ENCODE results near the gene CDH12.

Gene CDH12

DNA sequence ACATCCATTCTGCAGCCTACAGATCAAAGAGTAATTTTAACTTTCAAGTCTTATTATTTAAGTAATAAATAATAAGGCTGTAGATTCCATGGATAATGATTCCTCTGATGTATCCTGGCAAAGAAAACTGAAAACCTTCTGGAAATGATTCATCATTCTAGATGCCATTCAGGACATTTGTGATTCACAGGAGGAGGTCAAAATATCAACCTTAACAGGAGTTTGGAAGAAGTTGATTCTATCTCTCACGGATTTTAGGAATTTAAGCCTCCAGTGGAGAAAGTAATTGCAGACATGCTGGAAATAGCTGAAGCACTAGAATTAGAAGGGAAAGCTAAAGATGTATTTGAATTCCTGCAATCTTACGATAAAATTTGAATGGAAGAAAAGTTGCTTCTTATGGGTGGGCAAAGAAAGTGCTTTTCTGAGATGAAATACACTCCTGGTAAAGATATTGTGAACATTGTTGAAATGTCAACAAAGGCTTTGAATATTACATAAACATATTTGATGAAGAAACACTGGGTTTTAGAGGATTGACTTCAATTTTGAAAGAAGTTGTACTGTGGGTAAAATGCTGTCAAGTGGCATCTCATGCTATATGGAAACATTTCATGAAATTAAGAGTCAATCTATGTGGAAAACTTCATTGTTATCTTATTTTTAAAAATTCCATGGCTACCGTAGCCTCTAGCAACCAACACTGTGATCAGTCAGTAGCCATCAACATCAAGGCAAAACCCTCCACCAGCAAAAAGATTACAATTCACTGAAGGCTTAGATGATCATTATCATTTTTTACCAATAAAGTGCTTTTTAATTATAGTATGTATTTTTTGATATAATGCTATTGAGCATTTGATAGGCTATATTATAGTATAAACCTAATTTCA lies 1141.0 kb downstream of the CDH12 start:
- Histone ChIP-seq H3K27me3 (ENCODE audit: insufficient read depth, poor library complexity, severe bottlenecking) (no peaks in the 10 kb centered on the region), H3K27ac (replicated peaks) (no peak overlapping the region), H3K4me3 (replicated peaks; ENCODE audit: insufficient read depth, low read length) (no peak overlapping the region)
- DNase-seq (ENCODE audit: low read depth in 1 of 2, low spot score in 1 of 2) = no peak
- no peak for TF ChIP-seq POLR2AphosphoS5 (IDR thresholded peaks at IDR 0.05; ENCODE audit: low read depth)

DNA sequence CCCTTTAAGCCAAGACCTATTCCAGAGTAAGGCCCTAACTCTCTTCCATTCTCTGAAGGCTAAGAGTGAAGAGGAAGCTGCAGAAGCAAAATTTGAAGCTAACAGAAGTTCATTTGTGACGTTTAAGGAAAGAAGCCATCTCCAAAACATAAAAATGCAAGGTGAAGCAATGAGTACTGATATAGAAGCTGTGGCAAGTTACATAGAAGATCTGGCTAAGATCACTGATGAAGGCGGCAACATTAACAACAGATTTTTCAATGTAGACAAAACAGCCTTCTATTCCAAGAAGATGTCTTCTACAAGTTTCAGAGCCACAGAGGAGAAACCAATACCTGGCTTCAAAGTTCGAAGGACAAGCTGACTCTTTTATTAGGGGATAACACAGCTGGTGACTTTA lies 1143.4 kb downstream of the CDH12 start:
- Histone ChIP-seq H3K4me3 (replicated peaks; ENCODE audit: insufficient read depth, low read length) (no peak overlapping the region), H3K27ac (replicated peaks) (no peak overlapping the region), H3K27me3 (ENCODE audit: insufficient read depth, poor library complexity, severe bottlenecking) (no peaks in the 10 kb centered on the region)
- TF ChIP-seq, protein P1, sequence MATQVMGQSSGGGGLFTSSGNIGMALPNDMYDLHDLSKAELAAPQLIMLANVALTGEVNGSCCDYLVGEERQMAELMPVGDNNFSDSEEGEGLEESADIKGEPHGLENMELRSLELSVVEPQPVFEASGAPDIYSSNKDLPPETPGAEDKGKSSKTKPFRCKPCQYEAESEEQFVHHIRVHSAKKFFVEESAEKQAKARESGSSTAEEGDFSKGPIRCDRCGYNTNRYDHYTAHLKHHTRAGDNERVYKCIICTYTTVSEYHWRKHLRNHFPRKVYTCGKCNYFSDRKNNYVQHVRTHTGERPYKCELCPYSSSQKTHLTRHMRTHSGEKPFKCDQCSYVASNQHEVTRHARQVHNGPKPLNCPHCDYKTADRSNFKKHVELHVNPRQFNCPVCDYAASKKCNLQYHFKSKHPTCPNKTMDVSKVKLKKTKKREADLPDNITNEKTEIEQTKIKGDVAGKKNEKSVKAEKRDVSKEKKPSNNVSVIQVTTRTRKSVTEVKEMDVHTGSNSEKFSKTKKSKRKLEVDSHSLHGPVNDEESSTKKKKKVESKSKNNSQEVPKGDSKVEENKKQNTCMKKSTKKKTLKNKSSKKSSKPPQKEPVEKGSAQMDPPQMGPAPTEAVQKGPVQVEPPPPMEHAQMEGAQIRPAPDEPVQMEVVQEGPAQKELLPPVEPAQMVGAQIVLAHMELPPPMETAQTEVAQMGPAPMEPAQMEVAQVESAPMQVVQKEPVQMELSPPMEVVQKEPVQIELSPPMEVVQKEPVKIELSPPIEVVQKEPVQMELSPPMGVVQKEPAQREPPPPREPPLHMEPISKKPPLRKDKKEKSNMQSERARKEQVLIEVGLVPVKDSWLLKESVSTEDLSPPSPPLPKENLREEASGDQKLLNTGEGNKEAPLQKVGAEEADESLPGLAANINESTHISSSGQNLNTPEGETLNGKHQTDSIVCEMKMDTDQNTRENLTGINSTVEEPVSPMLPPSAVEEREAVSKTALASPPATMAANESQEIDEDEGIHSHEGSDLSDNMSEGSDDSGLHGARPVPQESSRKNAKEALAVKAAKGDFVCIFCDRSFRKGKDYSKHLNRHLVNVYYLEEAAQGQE (IDR thresholded peaks at IDR 0.05; ENCODE audit: insufficient replicate concordance, low read depth) = no peak
- TF ChIP-seq SPI1 (IDR thresholded peaks at IDR 0.05; ENCODE audit: borderline replicate concordance, low read depth) (no peak), GABPA (IDR thresholded peaks at IDR 0.05; ENCODE audit: low read depth) (no peak)
- TF ChIP-seq, protein P2, sequence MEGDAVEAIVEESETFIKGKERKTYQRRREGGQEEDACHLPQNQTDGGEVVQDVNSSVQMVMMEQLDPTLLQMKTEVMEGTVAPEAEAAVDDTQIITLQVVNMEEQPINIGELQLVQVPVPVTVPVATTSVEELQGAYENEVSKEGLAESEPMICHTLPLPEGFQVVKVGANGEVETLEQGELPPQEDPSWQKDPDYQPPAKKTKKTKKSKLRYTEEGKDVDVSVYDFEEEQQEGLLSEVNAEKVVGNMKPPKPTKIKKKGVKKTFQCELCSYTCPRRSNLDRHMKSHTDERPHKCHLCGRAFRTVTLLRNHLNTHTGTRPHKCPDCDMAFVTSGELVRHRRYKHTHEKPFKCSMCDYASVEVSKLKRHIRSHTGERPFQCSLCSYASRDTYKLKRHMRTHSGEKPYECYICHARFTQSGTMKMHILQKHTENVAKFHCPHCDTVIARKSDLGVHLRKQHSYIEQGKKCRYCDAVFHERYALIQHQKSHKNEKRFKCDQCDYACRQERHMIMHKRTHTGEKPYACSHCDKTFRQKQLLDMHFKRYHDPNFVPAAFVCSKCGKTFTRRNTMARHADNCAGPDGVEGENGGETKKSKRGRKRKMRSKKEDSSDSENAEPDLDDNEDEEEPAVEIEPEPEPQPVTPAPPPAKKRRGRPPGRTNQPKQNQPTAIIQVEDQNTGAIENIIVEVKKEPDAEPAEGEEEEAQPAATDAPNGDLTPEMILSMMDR (IDR thresholded peaks at IDR 0.05; ENCODE audit: insufficient read depth, low read length) = no peak
- DNase-seq (ENCODE audit: low read depth in 1 of 2, low spot score in 1 of 2) = no peak

DNA sequence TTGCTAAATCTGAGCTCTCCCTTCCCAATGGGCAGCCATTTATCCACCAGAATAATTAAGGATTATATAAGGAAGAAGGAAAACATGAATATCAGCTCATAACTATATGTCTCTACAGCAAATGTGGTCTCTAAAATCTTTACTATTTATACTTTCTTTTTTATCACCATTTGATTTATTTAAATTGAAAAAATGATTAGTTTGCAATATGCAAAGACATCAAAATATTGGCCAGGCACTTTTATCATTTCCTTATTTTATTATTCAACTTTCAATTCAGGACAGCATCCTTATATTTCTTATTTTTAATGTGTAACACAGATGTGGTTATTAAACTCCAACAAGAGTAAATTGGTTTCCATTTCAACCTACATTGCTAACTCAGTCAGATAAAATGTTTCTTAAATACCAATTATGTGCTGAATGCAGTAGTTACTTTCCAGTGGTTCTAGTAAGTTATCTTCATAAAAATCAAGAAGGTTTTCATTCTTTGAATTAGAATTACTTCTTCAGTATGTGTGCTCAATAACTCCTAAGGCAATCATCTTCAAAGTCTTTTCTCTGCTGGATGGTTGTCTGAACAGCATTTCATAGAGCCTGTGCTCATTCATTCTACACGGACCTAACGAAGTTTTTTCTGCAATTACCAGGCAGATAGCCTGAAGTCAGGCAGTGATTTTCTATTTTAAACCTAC lies 1148.0 kb downstream of the CDH12 start:
- TF ChIP-seq, protein P2 (IDR thresholded peaks at IDR 0.05; ENCODE audit: insufficient read depth, low read length) = no peak
- no peak for TF ChIP-seq POLR2AphosphoS5 (IDR thresholded peaks at IDR 0.05; ENCODE audit: low read depth)
- TF ChIP-seq GABPA (IDR thresholded peaks at IDR 0.05; ENCODE audit: low read depth) = no peak
- H3K4me3 ChIP-seq (replicated peaks; ENCODE audit: insufficient read depth, low read length) = no peak overlapping the region
- H3K27me3 ChIP-seq (ENCODE audit: insufficient read depth, poor library complexity, severe bottlenecking) = no peaks in the 10 kb centered on the region
- H3K27ac ChIP-seq (replicated peaks) = no peak overlapping the region
- DNase-seq (ENCODE audit: low read depth in 1 of 2, low spot score in 1 of 2) = no peak

DNA sequence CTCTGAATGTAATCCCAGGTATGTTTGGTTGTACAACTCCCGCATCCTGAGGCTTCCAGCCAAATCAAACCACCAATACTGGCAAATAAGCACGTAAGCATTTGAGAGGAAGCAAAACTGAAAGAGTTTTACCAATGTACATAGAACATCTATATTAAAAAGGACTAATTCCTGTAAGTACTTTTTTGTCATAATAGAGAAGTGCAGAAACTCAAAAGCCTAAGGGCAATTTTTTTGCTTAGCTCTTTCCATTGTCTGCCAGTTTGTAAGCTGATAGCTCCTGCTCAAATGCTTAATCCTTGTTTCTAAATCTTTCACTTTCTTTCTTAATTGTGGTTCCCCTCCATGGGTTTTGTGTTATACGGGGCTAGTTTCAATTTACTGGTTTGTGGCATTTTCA lies 1151.8 kb downstream of the CDH12 start:
- Histone ChIP-seq H3K4me3 (replicated peaks; ENCODE audit: insufficient read depth, low read length) (no peak overlapping the region), H3K27me3 (ENCODE audit: insufficient read depth, poor library complexity, severe bottlenecking) (no peaks in the 10 kb centered on the region), H3K27ac (replicated peaks) (no peak overlapping the region)
- no peak for DNase-seq (ENCODE audit: low read depth in 1 of 2, low spot score in 1 of 2)
- TF ChIP-seq, protein P2 (IDR thresholded peaks at IDR 0.05; ENCODE audit: insufficient read depth, low read length) = no peak
- no peak for TF ChIP-seq POLR2AphosphoS5 (IDR thresholded peaks at IDR 0.05; ENCODE audit: low read depth)
